ENCODE results near the gene SCGB3A1. TPM values are rescaled to one million over a fixed set of nuclear protein-coding genes. Genes with fewer than 3 reads are reported as not detected.

The SCGB3A1 gene, protein sequence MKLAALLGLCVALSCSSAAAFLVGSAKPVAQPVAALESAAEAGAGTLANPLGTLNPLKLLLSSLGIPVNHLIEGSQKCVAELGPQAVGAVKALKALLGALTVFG
- not detected in 2 replicates for total RNA-seq

GRCh38 chr5:180591311-180591887, at the start of gene SCGB3A1:
Gene SCGB3A1, minus strand, starts transcription at chr5:180591499. Its CDS starts 37 bp downstream, at chr5:180591462.

Other genes starting within 250 kb of the SCGB3A1 start
- 44.7 and 67.6 TPM in 2 replicates for gene GFPT2, start 238.2 kb downstream of the SCGB3A1 start, total RNA-seq
- gene CNOT6, start 97.1 kb downstream of the SCGB3A1 start, total RNA-seq: 8.1 and 18.5 TPM in 2 replicates
- under 0.01 and 0.15 TPM in 2 replicates for gene FLT4, start 58.1 kb upstream of the SCGB3A1 start, total RNA-seq
- not detected in 2 replicates for gene OR2Y1, start 148.6 kb upstream of the SCGB3A1 start, total RNA-seq
- 116 and 140 TPM in 2 replicates for gene MGAT1, start 211.3 kb upstream of the SCGB3A1 start, total RNA-seq